Fibroblast of upper back skin (primary cell): ENCODE data around the gene NRSN1.
"Not testable (repeated sequence)": the region's sequence is repeated elsewhere in the genome, so short reads cannot be mapped to it uniquely, and the experiment has no call there.

Experiments
- DNase-seq: peaks from one replicate; pipeline ENCODE4 v3.0.0-alpha.2; 2013

Gene NRSN1

GRCh38 chr6:24125980-24126379 lies at the start of gene NRSN1:
TSS of gene NRSN1 (plus strand) at chr6:24126215. CDS start at chr6:24134328, 8,113 bp downstream.
- no peak for DNase-seq

- DNase-seq: peak; percentile 1
Measured at GRCh38 chr6:24078200-24078599, 47.8 kb upstream of the NRSN1 start.

- peak; percentile 5 for DNase-seq
Measured at GRCh38 chr6:24079076-24079475, 46.9 kb upstream of the NRSN1 start.

- DNase-seq: no peak
Measured at GRCh38 chr6:24080711-24081110, 45.3 kb upstream of the NRSN1 start.

- DNase-seq: no peak
Measured at GRCh38 chr6:24089736-24090135, 36.3 kb upstream of the NRSN1 start.

GRCh38 chr6:24092407-24092806 lies 33.6 kb upstream of the NRSN1 start:
- DNase-seq: no peak

- DNase-seq: no peak
Measured at GRCh38 chr6:24093381-24093780, 32.6 kb upstream of the NRSN1 start.

GRCh38 chr6:24099181-24099580 lies 26.8 kb upstream of the NRSN1 start:
- DNase-seq: no peak

- no peak for DNase-seq
Measured at GRCh38 chr6:24100024-24100769, 25.8 kb upstream of the NRSN1 start.

GRCh38 chr6:24100770-24101155 lies 25.3 kb upstream of the NRSN1 start:
- DNase-seq: no peak

GRCh38 chr6:24105191-24105590 lies 20.8 kb upstream of the NRSN1 start:
- DNase-seq: no peak

- DNase-seq: no peak
Measured at GRCh38 chr6:24106291-24106690, 19.7 kb upstream of the NRSN1 start.

- no peak for DNase-seq
Measured at GRCh38 chr6:24107294-24107693, 18.7 kb upstream of the NRSN1 start.

- DNase-seq: no peak
Measured at GRCh38 chr6:24108056-24108455, 18.0 kb upstream of the NRSN1 start.

- no peak for DNase-seq
Measured at GRCh38 chr6:24110417-24110816, 15.6 kb upstream of the NRSN1 start.

- no peak for DNase-seq
Measured at GRCh38 chr6:24113891-24114290, 12.1 kb upstream of the NRSN1 start.

GRCh38 chr6:24117021-24117420 lies 9.0 kb upstream of the NRSN1 start:
- DNase-seq: no peak

- DNase-seq: no peak
Measured at GRCh38 chr6:24122139-24122538, 3.9 kb upstream of the NRSN1 start.

- peak; percentile 56 for DNase-seq
Measured at GRCh38 chr6:24126586-24127192, 674 bp downstream of the NRSN1 start.

GRCh38 chr6:24127316-24127715 lies 1.3 kb downstream of the NRSN1 start:
- DNase-seq: no peak

- DNase-seq: no peak
Measured at GRCh38 chr6:24131751-24132150, 5.7 kb downstream of the NRSN1 start.

- DNase-seq: no peak
Measured at GRCh38 chr6:24139080-24139479, 13.1 kb downstream of the NRSN1 start.

- DNase-seq: no peak
Measured at GRCh38 chr6:24139639-24140038, 13.6 kb downstream of the NRSN1 start.

GRCh38 chr6:24140591-24140990 lies 14.6 kb downstream of the NRSN1 start:
- DNase-seq: no peak

GRCh38 chr6:24142733-24143132 lies 16.7 kb downstream of the NRSN1 start:
- not testable (repeated sequence) for DNase-seq
